ENCODE data around the gene KCNK17. TPM values are rescaled to one million over a fixed set of nuclear protein-coding genes. Genes with fewer than 3 reads are reported as not detected.
"Not testable (repeated sequence)": the region's sequence is repeated elsewhere in the genome, so short reads cannot be mapped to it uniquely, and the experiment has no call there.

KCNK17 gene
- polyA plus RNA-seq, 2 donors = 0.24 to 0.65 TPM

DNA sequence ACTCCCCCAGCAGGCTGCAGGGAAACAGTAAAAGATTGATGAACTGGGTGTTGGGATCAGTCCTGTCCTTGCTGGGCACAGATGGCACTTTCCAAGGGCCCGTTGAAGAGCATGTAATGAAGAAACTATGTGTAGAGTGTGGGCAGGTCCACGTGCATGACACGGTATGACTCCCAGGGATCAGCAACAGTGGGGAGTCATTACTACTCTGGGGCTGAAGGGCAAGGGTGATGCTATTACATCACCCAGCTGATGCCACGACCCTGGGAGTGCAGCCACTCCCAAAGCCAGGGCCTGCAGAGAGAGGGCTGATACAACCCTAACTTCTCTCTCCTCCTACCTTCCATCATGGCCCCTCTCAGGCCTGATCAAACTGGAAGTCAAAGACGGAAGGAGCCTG, 20.1 kb downstream of the KCNK17 start:
- H3K4me1 ChIP-seq (ENCODE audit: control insufficient read depth in 2 of 2, insufficient read depth in 2 of 2, low read length in 1 of 2) = no peaks in the 10 kb centered on the region
- no peak overlapping the region for H3K27ac ChIP-seq (ENCODE audit: low read depth in 2 of 2, low read length in 1 of 2)
- H3K9me3 ChIP-seq (ENCODE audit: control insufficient read depth in 2 of 2, insufficient read depth in 1 of 2, low read depth in 1 of 2, low read length in 1 of 2) = no peaks in the 10 kb centered on the region
- no peaks in the 10 kb centered on the region for H3K36me3 ChIP-seq (ENCODE audit: control insufficient read depth in 2 of 2, insufficient read depth in 2 of 2, low read length in 1 of 2)
- no peaks in the 10 kb centered on the region for H3K27me3 ChIP-seq (ENCODE audit: control insufficient read depth in 1 of 2, insufficient read depth in 2 of 2, low read length in 2 of 2)
- no peak overlapping the region for H3K4me3 ChIP-seq (ENCODE audit: low read depth in 1 of 2, low read length in 2 of 2)
- WGBS, 2 donors = 53 to 65% methylated on average over 5 of the region's 5 CpGs

DNA sequence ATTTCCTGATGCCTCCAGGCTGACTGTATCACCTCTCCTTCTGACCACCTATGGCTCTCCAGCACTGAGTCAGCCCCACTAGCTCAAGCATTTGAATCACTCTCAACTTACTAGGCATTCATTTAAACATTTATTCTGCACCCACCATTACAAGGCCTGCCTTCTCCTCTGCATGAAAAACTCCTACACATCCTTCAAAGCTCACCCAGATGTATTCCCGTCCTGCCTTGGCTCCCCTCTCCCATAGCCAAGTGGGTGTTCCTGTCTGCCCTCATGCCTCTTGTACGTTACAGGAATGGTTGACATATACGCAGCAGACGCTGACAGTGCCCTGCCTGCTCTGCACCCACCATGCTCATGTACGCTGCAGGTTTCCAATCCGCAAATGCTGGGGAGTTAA, 21.6 kb downstream of the KCNK17 start:
- Histone ChIP-seq H3K27ac (ENCODE audit: low read depth in 2 of 2, low read length in 1 of 2) (no peak overlapping the region), H3K4me1 (ENCODE audit: control insufficient read depth in 2 of 2, insufficient read depth in 2 of 2, low read length in 1 of 2) (no peaks in the 10 kb centered on the region), H3K4me3 (ENCODE audit: low read depth in 1 of 2, low read length in 2 of 2) (no peak overlapping the region), H3K9me3 (ENCODE audit: control insufficient read depth in 2 of 2, insufficient read depth in 1 of 2, low read depth in 1 of 2, low read length in 1 of 2) (no peaks in the 10 kb centered on the region), H3K27me3 (ENCODE audit: control insufficient read depth in 1 of 2, insufficient read depth in 2 of 2, low read length in 2 of 2) (no peaks in the 10 kb centered on the region), H3K36me3 (ENCODE audit: control insufficient read depth in 2 of 2, insufficient read depth in 2 of 2, low read length in 1 of 2) (no peaks in the 10 kb centered on the region)
- WGBS, 2 donors = 94 to 95% methylated on average over 6 of the region's 6 CpGs

DNA sequence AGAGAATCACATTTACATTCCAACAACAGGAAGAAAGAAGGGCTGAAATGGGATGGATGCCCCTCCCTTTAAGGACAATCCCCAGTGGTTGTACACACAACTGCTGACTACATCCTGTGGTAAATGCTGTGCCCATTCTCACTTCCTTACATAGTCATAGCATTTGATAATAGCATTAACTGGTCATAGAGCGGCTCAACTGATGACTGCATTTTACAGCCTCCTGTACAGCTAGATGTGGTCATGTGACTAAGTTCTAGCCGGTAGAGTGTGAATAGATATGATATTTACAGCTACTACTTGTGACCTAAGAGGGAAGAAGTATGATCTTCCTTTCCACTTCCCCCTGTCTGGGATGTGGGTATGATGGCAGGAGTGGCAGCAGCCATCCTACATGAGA, 24.7 kb downstream of the KCNK17 start:
- H3K9me3 ChIP-seq (ENCODE audit: control insufficient read depth in 2 of 2, insufficient read depth in 1 of 2, low read depth in 1 of 2, low read length in 1 of 2) = no peaks in the 10 kb centered on the region
- H3K27me3 ChIP-seq (ENCODE audit: control insufficient read depth in 1 of 2, insufficient read depth in 2 of 2, low read length in 2 of 2) = no peaks in the 10 kb centered on the region
- no peak overlapping the region for H3K4me3 ChIP-seq (ENCODE audit: low read depth in 1 of 2, low read length in 2 of 2)
- H3K36me3 ChIP-seq (ENCODE audit: control insufficient read depth in 2 of 2, insufficient read depth in 2 of 2, low read length in 1 of 2) = no peaks in the 10 kb centered on the region
- WGBS, 2 donors = 65 to 84% methylated on average over 2 of the region's 2 CpGs
- H3K4me1 ChIP-seq (ENCODE audit: control insufficient read depth in 2 of 2, insufficient read depth in 2 of 2, low read length in 1 of 2) = no peaks in the 10 kb centered on the region
- H3K27ac ChIP-seq (ENCODE audit: low read depth in 2 of 2, low read length in 1 of 2) = no peak overlapping the region

DNA sequence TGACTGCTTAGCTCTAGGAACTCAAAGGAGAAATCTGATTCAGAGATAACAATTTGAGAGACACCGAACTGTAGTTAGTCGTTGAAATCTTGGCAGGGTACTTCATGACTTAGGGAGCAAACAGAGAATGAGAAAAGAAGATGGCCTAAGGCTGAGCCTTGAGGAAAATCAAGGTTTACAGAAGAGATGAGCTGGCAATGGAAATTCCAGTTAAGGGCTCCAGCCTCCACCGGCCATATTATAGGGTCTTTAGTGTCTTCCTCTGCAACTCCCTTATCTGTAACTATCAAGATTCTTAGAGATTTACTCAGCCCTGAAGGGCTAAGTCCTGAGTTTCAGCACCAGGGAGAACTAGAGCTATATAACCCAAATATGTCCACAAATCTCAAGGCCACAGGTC, 26.6 kb downstream of the KCNK17 start:
- Histone ChIP-seq H3K36me3 (ENCODE audit: control insufficient read depth in 2 of 2, insufficient read depth in 2 of 2, low read length in 1 of 2) (no peaks in the 10 kb centered on the region), H3K4me3 (ENCODE audit: low read depth in 1 of 2, low read length in 2 of 2) (no peak overlapping the region), H3K27ac (ENCODE audit: low read depth in 2 of 2, low read length in 1 of 2) (no peak overlapping the region), H3K27me3 (ENCODE audit: control insufficient read depth in 1 of 2, insufficient read depth in 2 of 2, low read length in 2 of 2) (no peaks in the 10 kb centered on the region), H3K9me3 (ENCODE audit: control insufficient read depth in 2 of 2, insufficient read depth in 1 of 2, low read depth in 1 of 2, low read length in 1 of 2) (no peaks in the 10 kb centered on the region), H3K4me1 (ENCODE audit: control insufficient read depth in 2 of 2, insufficient read depth in 2 of 2, low read length in 1 of 2) (no peaks in the 10 kb centered on the region)
- 87 to 89% methylated on average over 3 of the region's 3 CpGs for WGBS, 2 donors

DNA sequence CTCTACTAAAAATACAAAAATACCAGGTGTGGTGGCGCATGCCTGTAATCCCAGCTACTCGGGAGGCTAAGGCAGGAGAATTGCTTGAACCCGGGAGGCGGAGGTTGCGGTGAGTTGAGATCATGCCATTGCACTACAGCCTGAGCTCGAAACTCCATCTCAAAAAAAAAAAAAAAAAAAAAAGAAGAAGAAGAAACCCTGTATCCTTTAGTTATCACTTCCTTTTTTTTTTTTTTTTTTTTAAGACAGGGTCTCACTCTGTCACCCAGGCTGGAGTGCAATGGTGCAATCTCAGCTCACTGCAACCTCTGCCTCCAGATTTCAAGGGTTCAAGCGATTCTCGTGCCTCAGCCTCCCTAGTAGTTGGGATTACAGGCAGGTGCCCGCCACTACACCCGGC, 27.6 kb downstream of the KCNK17 start:
- not testable (repeated sequence) for H3K4me1 ChIP-seq (ENCODE audit: control insufficient read depth in 2 of 2, insufficient read depth in 2 of 2, low read length in 1 of 2); H3K27ac ChIP-seq (ENCODE audit: low read depth in 2 of 2, low read length in 1 of 2); H3K9me3 ChIP-seq (ENCODE audit: control insufficient read depth in 2 of 2, insufficient read depth in 1 of 2, low read depth in 1 of 2, low read length in 1 of 2); H3K27me3 ChIP-seq (ENCODE audit: control insufficient read depth in 1 of 2, insufficient read depth in 2 of 2, low read length in 2 of 2); H3K36me3 ChIP-seq (ENCODE audit: control insufficient read depth in 2 of 2, insufficient read depth in 2 of 2, low read length in 1 of 2); H3K4me3 ChIP-seq (ENCODE audit: low read depth in 1 of 2, low read length in 2 of 2)
- 69 to 84% methylated on average over 9 to 10 of the region's 10 CpGs for WGBS, 2 donors

DNA sequence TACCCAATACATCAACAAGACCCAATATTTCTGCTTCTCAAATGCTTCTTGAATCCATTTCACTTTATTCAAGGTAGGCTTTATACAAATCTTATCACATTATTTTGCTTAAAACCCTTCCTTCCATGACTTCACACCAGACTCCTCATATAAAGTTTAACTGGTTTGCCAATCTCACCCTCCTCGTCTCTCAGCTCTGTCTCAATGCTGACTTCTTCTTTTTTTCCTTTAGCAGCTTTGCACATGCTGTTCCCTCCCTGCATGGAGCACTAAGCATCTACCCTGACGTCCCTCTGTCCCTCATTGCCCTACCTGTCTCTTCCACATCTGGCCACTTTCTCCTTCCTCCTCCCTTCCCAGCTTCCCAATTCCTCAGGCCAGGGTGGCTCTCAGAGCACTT, 31.4 kb downstream of the KCNK17 start:
- 42 to 50% methylated on average over 2 of the region's 2 CpGs for WGBS, 2 donors
- Histone ChIP-seq H3K27me3 (ENCODE audit: control insufficient read depth in 1 of 2, insufficient read depth in 2 of 2, low read length in 2 of 2) (no peaks in the 10 kb centered on the region), H3K27ac (ENCODE audit: low read depth in 2 of 2, low read length in 1 of 2) (no peak overlapping the region), H3K4me3 (ENCODE audit: low read depth in 1 of 2, low read length in 2 of 2) (no peak overlapping the region), H3K4me1 (ENCODE audit: control insufficient read depth in 2 of 2, insufficient read depth in 2 of 2, low read length in 1 of 2) (peaks cover 0 to 17% of the 10 kb centered on the region in 2 donors), H3K9me3 (ENCODE audit: control insufficient read depth in 2 of 2, insufficient read depth in 1 of 2, low read depth in 1 of 2, low read length in 1 of 2) (no peaks in the 10 kb centered on the region), H3K36me3 (ENCODE audit: control insufficient read depth in 2 of 2, insufficient read depth in 2 of 2, low read length in 1 of 2) (no peaks in the 10 kb centered on the region)

DNA sequence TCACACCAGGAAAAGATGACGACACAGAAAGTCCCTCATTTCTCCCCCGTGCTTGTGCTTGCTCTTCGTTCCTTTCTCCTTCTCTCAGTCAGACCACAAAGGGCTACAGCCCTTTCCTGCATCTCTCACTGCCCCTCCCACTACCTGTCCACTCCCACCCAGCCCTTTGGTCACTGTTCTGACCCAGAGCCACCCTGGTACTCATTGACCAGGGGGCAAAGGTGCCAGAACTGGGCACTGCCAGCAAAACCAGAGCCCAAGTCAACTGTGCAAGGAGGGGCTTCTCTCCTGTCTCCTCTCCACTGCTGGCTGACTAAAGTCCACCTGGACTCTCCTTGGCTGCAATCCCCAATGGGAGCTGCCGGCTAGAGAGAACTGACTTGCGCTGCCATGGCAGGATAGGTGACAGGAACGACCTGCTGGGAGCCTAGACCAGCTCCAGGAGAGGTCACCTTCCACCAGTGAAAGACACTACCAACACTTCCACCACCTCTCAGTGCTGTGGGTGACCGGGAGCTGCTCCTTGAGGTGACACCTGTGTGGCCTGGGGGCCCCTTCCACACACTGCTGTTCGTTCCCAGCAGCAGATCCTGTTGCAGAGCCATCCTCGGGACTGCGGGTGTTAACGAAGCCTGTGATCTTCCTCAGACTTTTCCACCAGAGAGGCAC, 32.8 kb downstream of the KCNK17 start:
- H3K27ac ChIP-seq (ENCODE audit: low read depth in 2 of 2, low read length in 1 of 2) = no peak overlapping the region
- 69 to 72% methylated on average over 11 of the region's 11 CpGs for WGBS, 2 donors
- H3K27me3 ChIP-seq (ENCODE audit: control insufficient read depth in 1 of 2, insufficient read depth in 2 of 2, low read length in 2 of 2) = no peaks in the 10 kb centered on the region
- no peaks in the 10 kb centered on the region for H3K36me3 ChIP-seq (ENCODE audit: control insufficient read depth in 2 of 2, insufficient read depth in 2 of 2, low read length in 1 of 2)
- no peak overlapping the region for H3K4me3 ChIP-seq (ENCODE audit: low read depth in 1 of 2, low read length in 2 of 2)
- H3K4me1 ChIP-seq (ENCODE audit: control insufficient read depth in 2 of 2, insufficient read depth in 2 of 2, low read length in 1 of 2) = peaks cover 0 to 17% of the 10 kb centered on the region in 2 donors
- no peaks in the 10 kb centered on the region for H3K9me3 ChIP-seq (ENCODE audit: control insufficient read depth in 2 of 2, insufficient read depth in 1 of 2, low read depth in 1 of 2, low read length in 1 of 2)

DNA sequence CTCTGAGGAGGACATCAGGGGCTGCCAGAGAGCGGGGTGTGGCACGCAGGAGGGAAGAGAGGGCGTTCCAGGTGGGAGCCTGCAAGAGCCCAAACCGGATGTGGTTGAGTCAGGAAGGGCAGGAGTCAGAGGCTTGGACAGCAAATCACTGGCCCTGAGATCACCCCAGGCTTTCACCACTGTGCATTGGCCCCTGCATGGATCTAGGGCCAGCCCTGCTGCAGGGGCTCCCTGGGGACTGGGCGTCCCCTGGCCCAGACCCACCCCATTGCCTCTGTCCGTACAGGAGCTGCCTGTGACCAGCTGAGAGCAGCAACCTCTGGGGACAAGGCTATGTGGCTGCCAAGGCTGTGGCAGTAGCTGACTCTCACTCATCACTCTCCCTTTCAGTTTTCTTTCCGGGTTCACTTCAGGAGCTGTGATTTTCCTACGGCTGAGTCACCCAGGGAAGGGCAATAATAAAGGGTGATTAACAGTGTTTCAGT, 33.9 kb downstream of the KCNK17 start:
- Histone ChIP-seq H3K4me3 (ENCODE audit: low read depth in 1 of 2, low read length in 2 of 2) (no peak overlapping the region), H3K27ac (ENCODE audit: low read depth in 2 of 2, low read length in 1 of 2) (peak overlapping the region; percentile 88), H3K4me1 (ENCODE audit: control insufficient read depth in 2 of 2, insufficient read depth in 2 of 2, low read length in 1 of 2) (peaks cover 0 to 17% of the 10 kb centered on the region in 2 donors), H3K36me3 (ENCODE audit: control insufficient read depth in 2 of 2, insufficient read depth in 2 of 2, low read length in 1 of 2) (no peaks in the 10 kb centered on the region), H3K9me3 (ENCODE audit: control insufficient read depth in 2 of 2, insufficient read depth in 1 of 2, low read depth in 1 of 2, low read length in 1 of 2) (no peaks in the 10 kb centered on the region), H3K27me3 (ENCODE audit: control insufficient read depth in 1 of 2, insufficient read depth in 2 of 2, low read length in 2 of 2) (no peaks in the 10 kb centered on the region)
- WGBS, 2 donors = 38 to 41% methylated on average over 8 of the region's 8 CpGs

DNA sequence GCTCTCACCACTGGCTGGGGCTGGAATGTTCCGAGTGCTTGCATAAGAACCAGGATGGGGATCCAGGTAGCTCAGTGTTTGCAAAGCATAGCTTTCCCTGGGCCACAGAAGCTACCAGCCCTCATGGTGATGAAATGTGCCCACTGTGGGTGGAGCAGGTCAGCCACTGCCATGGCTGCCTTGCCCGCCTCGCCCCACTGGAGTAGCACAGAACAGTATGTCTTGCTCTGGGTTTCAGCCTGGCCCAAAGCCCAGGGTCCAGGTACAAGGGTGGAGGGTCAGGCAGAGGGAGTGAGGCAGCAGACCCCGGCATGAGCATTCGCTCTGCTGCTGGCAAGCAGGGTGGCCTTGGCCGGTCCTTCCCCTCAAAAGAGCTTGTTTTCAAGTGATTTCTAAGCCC, 34.7 kb downstream of the KCNK17 start:
- no peaks in the 10 kb centered on the region for H3K9me3 ChIP-seq (ENCODE audit: control insufficient read depth in 2 of 2, insufficient read depth in 1 of 2, low read depth in 1 of 2, low read length in 1 of 2)
- H3K27ac ChIP-seq (ENCODE audit: low read depth in 2 of 2, low read length in 1 of 2) = peak overlapping the region; percentile 88
- H3K4me3 ChIP-seq (ENCODE audit: low read depth in 1 of 2, low read length in 2 of 2) = no peak overlapping the region
- H3K4me1 ChIP-seq (ENCODE audit: control insufficient read depth in 2 of 2, insufficient read depth in 2 of 2, low read length in 1 of 2) = peaks cover 0 to 17% of the 10 kb centered on the region in 2 donors
- WGBS, 2 donors = 88 to 89% methylated on average over 6 of the region's 6 CpGs
- H3K36me3 ChIP-seq (ENCODE audit: control insufficient read depth in 2 of 2, insufficient read depth in 2 of 2, low read length in 1 of 2) = no peaks in the 10 kb centered on the region
- no peaks in the 10 kb centered on the region for H3K27me3 ChIP-seq (ENCODE audit: control insufficient read depth in 1 of 2, insufficient read depth in 2 of 2, low read length in 2 of 2)

DNA sequence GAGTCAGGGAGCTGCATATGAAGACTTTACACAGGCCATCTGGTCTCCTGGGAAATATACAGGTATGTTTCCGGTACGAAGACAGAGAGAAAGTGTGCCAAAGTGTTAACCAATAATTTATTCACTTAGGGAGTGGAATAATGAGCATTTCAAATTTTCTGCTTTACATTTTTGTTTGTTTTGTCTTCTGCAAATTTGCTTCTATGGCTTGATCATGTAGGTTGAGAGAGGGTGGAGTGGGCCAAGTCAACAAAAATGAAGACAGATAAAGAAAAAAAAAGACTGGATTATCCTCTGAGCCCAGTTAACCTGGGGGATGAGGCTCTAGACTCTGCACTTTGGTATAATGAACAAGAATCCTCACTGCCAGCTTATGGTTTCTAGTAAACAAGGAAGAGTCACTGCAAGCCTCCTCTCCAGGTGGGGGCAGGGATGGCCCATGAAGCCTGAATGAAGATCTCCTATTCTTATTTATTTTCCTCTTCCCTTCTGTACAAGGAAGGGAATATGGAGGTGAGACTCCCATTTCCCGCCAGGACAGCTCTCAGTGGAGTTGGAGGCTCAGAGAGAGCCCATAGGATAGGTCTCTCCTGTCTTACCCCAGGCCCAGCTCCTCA, 37.7 kb downstream of the KCNK17 start:
- Histone ChIP-seq H3K4me3 (ENCODE audit: low read depth in 1 of 2, low read length in 2 of 2) (no peak overlapping the region), H3K27me3 (ENCODE audit: control insufficient read depth in 1 of 2, insufficient read depth in 2 of 2, low read length in 2 of 2) (no peaks in the 10 kb centered on the region), H3K36me3 (ENCODE audit: control insufficient read depth in 2 of 2, insufficient read depth in 2 of 2, low read length in 1 of 2) (no peaks in the 10 kb centered on the region), H3K9me3 (ENCODE audit: control insufficient read depth in 2 of 2, insufficient read depth in 1 of 2, low read depth in 1 of 2, low read length in 1 of 2) (no peaks in the 10 kb centered on the region), H3K4me1 (ENCODE audit: control insufficient read depth in 2 of 2, insufficient read depth in 2 of 2, low read length in 1 of 2) (peaks cover 0 to 13% of the 10 kb centered on the region in 2 donors), H3K27ac (ENCODE audit: low read depth in 2 of 2, low read length in 1 of 2) (no peak overlapping the region)
- WGBS, 2 donors = 84 to 88% methylated on average over 3 of the region's 3 CpGs

Data from esophagus (tissue), 2 donors.